H9 (cell line): Measurements from ENCODE around the gene FCN2. TPM values are rescaled to one million over a fixed set of nuclear protein-coding genes. Genes with fewer than 3 reads are reported as not detected.

Experiments
- DNase-seq: peaks from one replicate; pipeline ENCODE4 v3.0.0-alpha.2; 2017
- H2AFZ ChIP-seq: one replicate; pipeline ENCODE4 v1.6.1; 2013; ENCODE audit warnings: mild to moderate bottlenecking, low read length, control low read depth, moderate library complexity
- H2AK5ac ChIP-seq: 2 replicates; pipeline ENCODE4 v1.6.1; 2013; ENCODE audit warnings: low read length, control low read depth, mixed read lengths; ENCODE audit not compliant: insufficient read length
- H2BK120ac ChIP-seq: one replicate; pipeline ENCODE4 v1.6.1; 2013; ENCODE audit warnings: low read depth, mild to moderate bottlenecking, low read length, control low read depth, inconsistent platforms; ENCODE audit not compliant: poor library complexity, severe bottlenecking
- H2BK12ac ChIP-seq: 2 replicates; pipeline ENCODE4 v1.6.1; 2013; ENCODE audit warnings: low read length, control low read depth, mixed read lengths, low read depth; ENCODE audit not compliant: insufficient read length
- H2BK15ac ChIP-seq: 2 replicates; pipeline ENCODE4 v1.6.1; 2013; ENCODE audit warnings: low read depth, low read length, control low read depth
- H2BK20ac ChIP-seq: one replicate; pipeline ENCODE4 v1.6.1; 2013; ENCODE audit warnings: low read depth, mild to moderate bottlenecking, low read length, control low read depth, inconsistent platforms; ENCODE audit not compliant: poor library complexity, severe bottlenecking
- H2BK5ac ChIP-seq: 2 replicates; pipeline ENCODE4 v1.6.1; 2013; ENCODE audit warnings: low read length, control low read depth, mixed read lengths; ENCODE audit not compliant: insufficient read length
- H3K14ac ChIP-seq: 2 replicates; pipeline ENCODE4 v1.6.1; 2013; ENCODE audit warnings: low read length, control low read depth; ENCODE audit not compliant: insufficient read depth
- H3K18ac ChIP-seq: 2 replicates; pipeline ENCODE4 v1.6.1; 2013; ENCODE audit warnings: low read depth, mild to moderate bottlenecking, mixed read lengths, low read length, control low read depth; ENCODE audit not compliant: insufficient read length
- H3K23ac ChIP-seq: 2 replicates; pipeline ENCODE4 v1.6.1; 2013; ENCODE audit warnings: low read length, control low read depth, mixed read lengths, low read depth; ENCODE audit not compliant: insufficient read length
- H3K23me2 ChIP-seq: 2 replicates; pipeline ENCODE4 v1.6.1; 2013; ENCODE audit warnings: low read depth, mild to moderate bottlenecking, mixed read lengths, low read length, control low read depth; ENCODE audit not compliant: insufficient read length, poor library complexity, severe bottlenecking
- H3K27ac ChIP-seq: 2 replicates; pipeline ENCODE4 v1.5.1; 2013; ENCODE audit warnings: low read length, control low read depth, mixed read lengths, low read depth; ENCODE audit not compliant: insufficient read length
- H3K27me3 ChIP-seq: 2 replicates; pipeline ENCODE4 v1.6.1; 2013; ENCODE audit warnings: low read length, control low read depth, inconsistent platforms; ENCODE audit not compliant: insufficient read depth
- H3K4ac ChIP-seq: 2 replicates; pipeline ENCODE4 v1.6.1; 2013; ENCODE audit warnings: low read depth, mild to moderate bottlenecking, control low read depth, inconsistent platforms, low read length, moderate library complexity
- H3K4me1 ChIP-seq: 2 replicates; pipeline ENCODE4 v1.6.1; 2013; ENCODE audit warnings: low read length, control low read depth, inconsistent platforms; ENCODE audit not compliant: insufficient read depth
- H3K4me2 ChIP-seq: 2 replicates; pipeline ENCODE4 v1.6.1; 2013; ENCODE audit warnings: low read length, control low read depth, mixed read lengths; ENCODE audit not compliant: insufficient read length, insufficient read depth
- H3K56ac ChIP-seq: 2 replicates; pipeline ENCODE4 v1.6.1; 2013; ENCODE audit warnings: low read depth, mild to moderate bottlenecking, mixed read lengths, low read length, control low read depth; ENCODE audit not compliant: insufficient read length
- H3K79me1 ChIP-seq: 2 replicates; pipeline ENCODE4 v1.6.1; 2013; ENCODE audit warnings: low read depth, mild to moderate bottlenecking, moderate library complexity, low read length, control low read depth, inconsistent platforms; ENCODE audit not compliant: insufficient read depth, poor library complexity, severe bottlenecking
- H3K79me2 ChIP-seq: 2 replicates; pipeline ENCODE4 v1.6.1; 2013; ENCODE audit warnings: low read length, control low read depth, inconsistent platforms; ENCODE audit not compliant: insufficient read depth
- H3K9ac ChIP-seq: 2 replicates; pipeline ENCODE4 v1.6.1; 2013; ENCODE audit warnings: low read length, control low read depth, mixed read lengths; ENCODE audit not compliant: insufficient read length; ENCODE audit errors: extremely low read depth
- H3K9me3 ChIP-seq: one replicate; pipeline ENCODE4 v1.6.1; 2013; ENCODE audit warnings: low read depth, low read length, inconsistent platforms; ENCODE audit not compliant: control insufficient read depth
- H3T11ph ChIP-seq: one replicate; pipeline ENCODE4 v1.6.1; 2013; ENCODE audit warnings: mild to moderate bottlenecking, low read length, control low read depth, inconsistent platforms
- H4K20me1 ChIP-seq: one replicate; pipeline ENCODE4 v1.6.1; 2013; ENCODE audit not compliant: control insufficient read depth, insufficient read length, insufficient read depth
- H4K5ac ChIP-seq: 2 replicates; pipeline ENCODE4 v1.6.1; 2013; ENCODE audit warnings: low read depth, mild to moderate bottlenecking, mixed read lengths, low read length, control low read depth; ENCODE audit not compliant: insufficient read length
- H4K8ac ChIP-seq: replicated peaks from 2 replicates; pipeline ENCODE4 v1.6.1; 2013; ENCODE audit warnings: low read length, control low read depth, mixed read lengths, low read depth; ENCODE audit not compliant: insufficient read length
- H4K91ac ChIP-seq: 2 replicates; pipeline ENCODE4 v1.6.1; 2013; ENCODE audit warnings: low read depth, mild to moderate bottlenecking, moderate library complexity, mixed read lengths, low read length, control low read depth; ENCODE audit not compliant: insufficient read length
- H3K27ac Mint-ChIP-seq, 3 experiments: 2 replicates in 2 of 3; 3 replicates in 1 of 3; pipeline ENCODE4 v1.8.0; 2020 to 2021; ENCODE audit warnings: mixed read lengths in 3 of 3, mild to moderate bottlenecking in 1 of 3, moderate library complexity in 1 of 3
- H3K27me3 Mint-ChIP-seq: 2 replicates; pipeline ENCODE4 v1.8.0; 2021; ENCODE audit warnings: low read depth, mild to moderate bottlenecking, moderate library complexity, mixed read lengths
- H3K36me3 Mint-ChIP-seq, 3 experiments: 2 replicates in 2 of 3; 3 replicates in 1 of 3; pipeline ENCODE4 v1.8.0; 2020 to 2021; ENCODE audit warnings: low read depth in 3 of 3, mixed read lengths in 3 of 3; ENCODE audit not compliant: insufficient read depth in 1 of 3
- H3K4me1 Mint-ChIP-seq, 2 experiments: 2 replicates each; pipeline ENCODE4 v1.8.0; 2020; ENCODE audit warnings: mixed read lengths in 2 of 2
- H3K4me3 Mint-ChIP-seq, 2 experiments: 2 replicates in 1 of 2; 3 replicates in 1 of 2; pipeline ENCODE4 v1.8.0; 2020 to 2021; ENCODE audit warnings: mild to moderate bottlenecking in 2 of 2, mixed read lengths in 2 of 2, moderate library complexity in 1 of 2
- H3K9me3 Mint-ChIP-seq, 2 experiments: 2 replicates in 1 of 2; 3 replicates in 1 of 2; pipeline ENCODE4 v1.8.0; 2020; ENCODE audit warnings: mild to moderate bottlenecking in 2 of 2, mixed read lengths in 2 of 2, moderate library complexity in 1 of 2
- CTCF ChIP-seq: fragments of 200-600 bp; sonication (generic); conservative IDR thresholded peaks from 3 replicates; pipeline ENCODE4 v1.8.0; 2021; ENCODE audit warnings: antibody characterized with exemption, mild to moderate bottlenecking
- WGBS: extraction: QIAGEN DNeasy Blood & Tissue Kit; methylation state at CpG from one replicate; pipeline ENCODE4 v1.1.7; 2013; ENCODE audit warnings: missing lambda C conversion rate, low lambda C conversion rate, mixed read lengths; ENCODE audit not compliant: insufficient read length; ENCODE audit errors: extremely low coverage; 5-methylcytosine and 5-hydroxymethylcytosine counted together
- total RNA-seq: library from RNA; stranded (reverse); gene quantifications from 2 replicates; pipeline ENCODE4 v1.2.1, GENCODE V29; 2021

Gene FCN2
- total RNA-seq, 1 experiment from 2014 or later, result not detected

GRCh38 chr9:134867917-134868750 is 12.5 kb upstream of the FCN2 start:
- H2BK20ac ChIP-seq, result no peak overlapping the region
- H3K27ac ChIP-seq, result no peak overlapping the region
- H3K9me3 ChIP-seq, result no peaks in the 10 kb centered on the region
- no peak overlapping the region for H2BK12ac ChIP-seq
- no peaks in the 10 kb centered on the region for H3K79me2 ChIP-seq
- H3K27me3 ChIP-seq, result no peaks in the 10 kb centered on the region
- no peak for TF ChIP-seq CTCF
- no peak overlapping the region for H3K14ac ChIP-seq
- H3K4ac ChIP-seq, result no peak overlapping the region
- H4K20me1 ChIP-seq, result no peaks in the 10 kb centered on the region
- no peak overlapping the region for H2BK5ac ChIP-seq
- H3K79me1 ChIP-seq, result no peaks in the 10 kb centered on the region
- no peak overlapping the region for H2BK120ac ChIP-seq
- no peak overlapping the region for H3T11ph ChIP-seq
- Mint-ChIP-seq H3K4me1 (no peaks in the 10 kb centered on the region), H3K36me3 (no peaks in the 10 kb centered on the region; a peak in 1 of 7 replicates), H3K27ac (no peak overlapping the region), H3K9me3 (no peaks in the 10 kb centered on the region), H3K4me3 (no peak overlapping the region), H3K27me3 (no peaks in the 10 kb centered on the region; the same call in 1 of the 2 replicates)
- no peak overlapping the region for H2BK15ac ChIP-seq
- no peak overlapping the region for H3K56ac ChIP-seq
- H2AK5ac ChIP-seq, result no peak overlapping the region
- no peak overlapping the region for H4K8ac ChIP-seq
- H3K9ac ChIP-seq, result no peak overlapping the region
- no peak overlapping the region for H4K5ac ChIP-seq
- no CpG with 5 or more reads among the region's 22 CpGs for WGBS
- no peaks in the 10 kb centered on the region for H3K4me1 ChIP-seq
- H3K4me2 ChIP-seq, result no peak overlapping the region
- peak; percentile 21 for DNase-seq
- H3K23ac ChIP-seq, result no peak overlapping the region
- H2AFZ ChIP-seq, result no peak overlapping the region
- no peak overlapping the region for H4K91ac ChIP-seq
- H3K18ac ChIP-seq, result no peak overlapping the region
- H3K23me2 ChIP-seq, result no peaks in the 10 kb centered on the region
